Activated naive CD8-positive, alpha-beta T cell treated with anti-CD3 and anti-CD28 coated beads, Interleukin-2, amount 50 U/mL, for 24 hours (primary cell): ENCODE results near the gene SCYGR1.
"Not testable (repeated sequence)": the region's sequence is repeated elsewhere in the genome, so short reads cannot be mapped to it uniquely, and the experiment has no call there.

Source experiments
- ATAC-seq: fragments of 150-1000 bp; cut with Tn5 transposase; one replicate; pipeline ENCODE4 v1.10.0; 2021
- DNase-seq: peaks from one replicate; pipeline ENCODE4 v3.0.0; 2021
- H3K27ac Mint-ChIP-seq: one replicate; pipeline ENCODE4 v1.8.0; 2021; ENCODE audit warnings: mild to moderate bottlenecking, mixed read lengths
- H3K27me3 Mint-ChIP-seq: one replicate; pipeline ENCODE4 v1.8.0; 2021; ENCODE audit warnings: mixed read lengths
- H3K36me3 Mint-ChIP-seq: one replicate; pipeline ENCODE4 v1.8.0; 2021; ENCODE audit warnings: low read depth, mixed read lengths
- H3K4me1 Mint-ChIP-seq: one replicate; pipeline ENCODE4 v1.8.0; 2021; ENCODE audit warnings: mixed read lengths
- H3K4me3 Mint-ChIP-seq: one replicate; pipeline ENCODE4 v1.8.0; 2021; ENCODE audit warnings: mild to moderate bottlenecking, moderate library complexity, mixed read lengths
- H3K9me3 Mint-ChIP-seq: one replicate; pipeline ENCODE4 v1.8.0; 2021; ENCODE audit warnings: mixed read lengths

Gene SCYGR1

DNA sequence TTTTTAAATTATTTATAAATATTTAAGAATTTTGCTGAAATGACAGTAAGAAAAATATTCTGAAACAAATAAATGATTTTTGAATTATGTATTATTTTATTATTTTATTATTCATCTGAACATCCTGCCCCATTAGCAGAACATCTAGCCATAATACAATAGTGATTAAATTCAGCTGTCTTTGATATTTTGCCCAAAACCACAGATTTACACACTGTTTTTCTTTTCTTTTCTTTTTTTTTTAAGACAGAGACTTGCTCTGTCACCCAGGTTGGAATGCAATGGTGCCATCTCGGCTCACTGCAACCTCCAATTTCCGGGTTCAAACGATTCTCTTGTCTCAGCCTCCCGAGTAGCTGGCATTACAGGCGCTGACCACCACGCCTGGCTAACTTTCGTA is 1.9 kb upstream of the SCYGR1 start:
- DNase-seq: no peak
- Mint-ChIP-seq H3K4me3 (no peak overlapping the region), H3K36me3 (no peaks in the 10 kb centered on the region), H3K4me1 (peaks cover 10% of the 10 kb centered on the region), H3K9me3 (no peaks in the 10 kb centered on the region), H3K27me3 (peaks cover 2% of the 10 kb centered on the region), H3K27ac (no peak overlapping the region)
- ATAC-seq: no peak

DNA sequence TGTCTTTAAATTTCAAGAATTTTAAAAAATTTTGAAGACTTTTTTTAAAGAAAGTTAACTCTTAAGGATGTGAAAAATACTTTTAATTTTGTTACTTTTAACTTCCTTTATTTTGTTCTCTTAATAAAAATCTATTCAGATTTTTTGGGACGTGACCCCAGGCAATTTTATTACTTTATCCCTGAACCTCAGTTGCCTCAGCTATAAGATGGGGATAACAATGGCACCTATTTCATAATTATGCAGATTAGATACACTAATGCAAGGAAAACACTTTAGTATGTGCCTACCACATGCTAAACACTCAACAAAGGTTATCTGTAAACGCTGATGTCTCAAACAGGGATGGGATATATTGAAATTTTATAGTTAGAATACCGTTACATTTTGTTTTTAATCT is 1.5 kb upstream of the SCYGR1 start:
- ATAC-seq (no peak), DNase-seq (no peak)
- Mint-ChIP-seq H3K27me3 (peaks cover 2% of the 10 kb centered on the region), H3K9me3 (no peaks in the 10 kb centered on the region), H3K36me3 (no peaks in the 10 kb centered on the region), H3K27ac (no peak overlapping the region), H3K4me3 (no peak overlapping the region), H3K4me1 (peaks cover 10% of the 10 kb centered on the region)

DNA sequence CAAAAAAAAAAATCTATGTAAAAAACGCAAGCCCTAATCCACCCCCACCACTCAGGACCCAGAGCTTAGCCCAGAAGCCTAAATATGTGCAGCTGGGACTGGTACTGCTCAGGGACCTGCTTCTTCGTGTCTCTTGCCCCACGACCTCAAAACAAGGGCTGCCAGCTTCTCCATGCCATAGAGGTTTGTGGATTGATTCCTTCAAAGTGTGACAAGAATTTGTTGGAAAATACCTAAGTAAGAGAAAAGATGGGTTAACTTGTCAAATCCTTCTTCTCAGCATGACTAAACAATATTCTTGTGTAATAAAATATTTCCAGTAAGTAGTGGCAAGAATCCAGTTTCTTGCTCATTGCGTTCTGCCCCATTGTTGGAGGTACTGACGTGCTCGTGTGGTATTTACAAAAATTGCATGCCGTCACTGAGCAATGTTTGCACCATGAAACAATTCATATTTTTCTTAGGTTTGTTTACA is 825 bp upstream of the SCYGR1 start:
- Mint-ChIP-seq H3K4me1 (peaks cover 10% of the 10 kb centered on the region), H3K27ac (no peak overlapping the region), H3K4me3 (no peak overlapping the region), H3K9me3 (peaks cover 4% of the 10 kb centered on the region), H3K36me3 (no peaks in the 10 kb centered on the region), H3K27me3 (peaks cover 2% of the 10 kb centered on the region)
- DNase-seq: no peak
- no peak for ATAC-seq

DNA sequence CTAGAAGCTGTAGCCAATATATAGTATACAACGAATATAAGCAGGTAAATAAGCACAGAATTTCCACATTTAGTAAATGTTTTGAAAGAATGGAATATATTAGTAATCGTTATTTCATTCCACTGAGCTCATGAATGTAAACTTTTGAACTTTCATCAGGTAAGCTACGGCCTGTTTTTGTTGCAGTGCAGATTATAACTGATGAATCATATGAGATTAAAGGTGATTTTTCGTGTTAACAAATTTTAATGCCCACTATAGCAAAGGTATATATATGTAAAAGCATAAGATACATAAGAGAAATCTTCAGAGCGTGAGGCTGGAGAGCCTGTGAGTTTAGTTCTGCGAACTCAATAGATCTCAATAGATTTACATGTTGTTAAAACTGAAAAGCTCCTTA is 1.1 kb downstream of the SCYGR1 start:
- H3K4me1 Mint-ChIP-seq: peaks cover 21% of the 10 kb centered on the region
- peaks cover 2% of the 10 kb centered on the region for H3K27me3 Mint-ChIP-seq
- H3K9me3 Mint-ChIP-seq: peaks cover 13% of the 10 kb centered on the region
- DNase-seq: no peak
- no peak overlapping the region for H3K4me3 Mint-ChIP-seq
- H3K36me3 Mint-ChIP-seq: peaks cover 3% of the 10 kb centered on the region
- no peak overlapping the region for H3K27ac Mint-ChIP-seq
- no peak for ATAC-seq

DNA sequence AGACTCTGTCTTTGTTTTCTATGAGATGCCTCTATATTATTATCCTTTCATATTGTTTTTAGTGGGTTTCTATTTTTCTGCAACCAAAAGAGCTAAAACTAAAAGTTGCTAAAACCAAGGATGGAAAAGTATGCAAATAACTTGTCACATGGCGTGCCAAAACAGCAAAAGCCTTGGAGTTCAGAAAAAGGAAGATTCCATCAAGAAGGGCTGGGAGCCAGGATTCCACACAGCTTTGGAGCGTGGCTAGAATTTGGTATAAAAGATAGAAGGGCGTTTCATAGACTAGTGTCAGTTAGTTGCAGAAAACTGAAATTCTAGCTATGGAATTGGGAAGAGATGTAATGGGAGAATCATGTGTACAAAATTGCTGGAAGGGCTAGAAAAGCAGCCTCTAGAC is 4.1 kb downstream of the SCYGR1 start:
- Mint-ChIP-seq H3K4me3 (no peak overlapping the region), H3K27me3 (peaks cover 2% of the 10 kb centered on the region), H3K4me1 (peaks cover 23% of the 10 kb centered on the region), H3K36me3 (peaks cover 3% of the 10 kb centered on the region), H3K27ac (no peak overlapping the region), H3K9me3 (peaks cover 15% of the 10 kb centered on the region)
- no peak for DNase-seq
- no peak for ATAC-seq

DNA sequence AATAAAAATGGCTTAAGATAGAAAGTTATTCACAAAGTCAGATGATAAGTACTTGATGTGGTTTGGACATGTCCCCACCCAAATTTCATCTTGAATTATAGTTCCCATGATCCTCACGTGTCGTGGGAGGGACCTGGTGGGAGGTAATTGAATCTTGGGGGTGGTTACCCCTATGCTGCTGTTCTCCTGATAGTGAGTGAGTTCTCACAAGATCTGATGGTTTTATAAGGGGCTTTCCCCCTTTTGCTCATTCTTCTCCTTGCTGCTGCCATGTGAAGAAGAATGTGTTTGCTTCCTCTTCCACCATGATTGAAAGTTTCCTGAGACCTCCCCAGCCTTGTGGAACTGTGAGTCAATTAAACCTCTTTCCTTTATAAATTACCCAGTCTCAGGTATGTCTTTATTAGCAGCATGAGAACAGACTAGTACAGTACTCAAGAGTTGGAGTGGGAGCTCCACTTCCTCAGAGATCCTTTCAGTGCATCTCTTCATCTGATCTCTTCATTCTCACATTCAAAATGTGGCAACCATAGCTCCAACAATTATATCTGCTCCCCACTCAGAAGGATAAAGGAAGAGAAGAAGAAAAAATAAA is 5.4 kb downstream of the SCYGR1 start:
- not testable (repeated sequence) for H3K4me3 Mint-ChIP-seq, DNase-seq, H3K36me3 Mint-ChIP-seq, H3K27me3 Mint-ChIP-seq
- Mint-ChIP-seq H3K9me3 (peaks cover 15% of the 10 kb centered on the region), H3K27ac (peak overlapping the region; percentile 58), H3K4me1 (peaks cover 23% of the 10 kb centered on the region)
- peak; percentile 47 for ATAC-seq

DNA sequence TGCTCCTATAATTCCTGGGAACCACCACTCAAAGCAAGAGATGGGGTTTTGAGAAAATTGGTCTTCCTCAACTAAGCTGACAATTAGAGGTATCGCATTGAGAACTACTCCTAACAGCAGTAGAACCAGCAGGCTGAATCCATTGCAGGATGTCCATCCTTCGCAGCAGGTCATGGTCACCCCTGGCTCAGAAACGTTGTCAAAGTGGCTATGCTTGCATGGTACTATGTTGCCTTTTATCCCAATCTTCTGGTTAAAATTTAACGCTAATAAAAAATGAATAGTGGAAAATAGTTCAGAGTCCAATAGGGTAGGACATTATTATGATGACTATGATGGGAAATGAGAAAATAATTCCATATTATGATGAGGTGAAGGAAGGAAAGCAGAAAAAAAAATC is 8.7 kb downstream of the SCYGR1 start, which contains the start of gene TM4SF20:
TSS of gene TM4SF20 (minus strand) at position 212 of the 400 bp plus-strand sequence. CDS start at position 174, 38 bp downstream.
- DNase-seq (no peak), ATAC-seq (no peak)
- no peaks in the 10 kb centered on the region for H3K27me3 Mint-ChIP-seq
- H3K9me3 Mint-ChIP-seq: peaks cover 15% of the 10 kb centered on the region
- no peak within 1 kb of the TSS for H3K4me3 Mint-ChIP-seq
- peaks cover 22% of the 10 kb centered on the region for H3K4me1 Mint-ChIP-seq
- peaks cover 3% of the 10 kb centered on the region for H3K36me3 Mint-ChIP-seq
- no peak within 1 kb of the TSS for H3K27ac Mint-ChIP-seq

DNA sequence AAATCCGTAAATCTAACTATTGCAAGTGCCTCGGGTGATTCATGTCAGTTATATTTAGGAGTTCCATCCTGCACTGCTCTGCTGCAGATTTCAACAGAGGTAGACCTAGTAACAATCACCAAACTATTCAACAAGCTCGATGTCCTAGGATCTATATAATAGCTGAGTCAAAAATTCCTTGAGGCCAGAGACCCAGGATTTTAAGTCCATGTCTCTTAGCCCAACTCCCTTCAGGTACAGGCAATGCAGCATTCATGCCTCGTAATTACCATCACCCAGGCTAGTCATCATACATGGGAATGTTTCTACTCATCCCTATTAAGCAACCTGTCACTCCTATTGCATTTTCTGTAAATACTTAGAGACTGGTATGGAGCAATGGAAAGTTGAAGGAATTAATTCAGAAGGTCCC is 9.4 kb downstream of the SCYGR1 start:
- Mint-ChIP-seq H3K36me3 (peaks cover 3% of the 10 kb centered on the region), H3K27me3 (no peaks in the 10 kb centered on the region), H3K4me1 (peaks cover 25% of the 10 kb centered on the region), H3K4me3 (no peak overlapping the region), H3K27ac (no peak overlapping the region), H3K9me3 (peaks cover 11% of the 10 kb centered on the region)
- no peak for ATAC-seq
- DNase-seq: no peak

DNA sequence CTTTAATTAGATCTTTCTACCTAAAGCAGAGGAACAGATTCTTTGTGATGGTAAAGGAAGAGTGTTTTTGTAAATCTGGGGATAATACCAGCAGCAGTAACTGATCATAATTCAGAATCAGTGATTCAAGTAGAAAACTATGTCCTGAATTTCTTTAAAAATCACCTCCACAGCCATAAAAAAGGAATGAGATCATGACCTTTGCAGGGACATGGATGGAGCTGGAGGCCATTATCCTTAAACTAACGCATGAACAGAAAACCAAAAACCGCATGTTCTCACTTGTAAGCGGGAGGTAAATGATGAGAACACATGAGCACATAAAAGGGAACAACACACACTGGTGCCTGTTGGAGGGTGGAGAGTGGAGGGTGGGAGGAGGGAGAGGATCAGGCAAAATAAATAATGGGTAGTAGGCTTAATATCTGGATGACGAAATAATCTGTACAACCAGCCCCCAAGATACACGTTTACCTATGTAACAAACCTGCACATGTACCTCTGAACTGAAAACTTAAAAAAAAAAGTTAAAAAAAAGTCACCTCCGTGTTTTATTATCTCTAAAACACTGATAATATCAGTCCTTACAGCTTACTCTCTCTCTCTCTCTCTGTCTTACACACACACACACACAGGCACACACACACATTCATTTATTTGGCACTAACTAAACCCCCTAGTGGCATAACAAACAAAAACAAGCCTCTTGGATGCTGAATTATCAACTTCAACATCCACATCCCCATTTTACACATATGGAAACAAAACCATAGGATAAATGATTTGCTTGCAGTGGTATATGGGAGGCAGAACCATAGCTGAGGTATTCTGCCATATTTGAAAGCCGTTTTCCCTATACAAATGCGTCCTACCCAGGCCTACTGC is 10.0 kb downstream of the SCYGR1 start:
- no peak for ATAC-seq
- H3K27me3 Mint-ChIP-seq: no peaks in the 10 kb centered on the region
- H3K4me3 Mint-ChIP-seq: no peak overlapping the region
- H3K27ac Mint-ChIP-seq: no peak overlapping the region
- peaks cover 3% of the 10 kb centered on the region for H3K36me3 Mint-ChIP-seq
- peaks cover 11% of the 10 kb centered on the region for H3K9me3 Mint-ChIP-seq
- DNase-seq: no peak
- peaks cover 24% of the 10 kb centered on the region for H3K4me1 Mint-ChIP-seq

DNA sequence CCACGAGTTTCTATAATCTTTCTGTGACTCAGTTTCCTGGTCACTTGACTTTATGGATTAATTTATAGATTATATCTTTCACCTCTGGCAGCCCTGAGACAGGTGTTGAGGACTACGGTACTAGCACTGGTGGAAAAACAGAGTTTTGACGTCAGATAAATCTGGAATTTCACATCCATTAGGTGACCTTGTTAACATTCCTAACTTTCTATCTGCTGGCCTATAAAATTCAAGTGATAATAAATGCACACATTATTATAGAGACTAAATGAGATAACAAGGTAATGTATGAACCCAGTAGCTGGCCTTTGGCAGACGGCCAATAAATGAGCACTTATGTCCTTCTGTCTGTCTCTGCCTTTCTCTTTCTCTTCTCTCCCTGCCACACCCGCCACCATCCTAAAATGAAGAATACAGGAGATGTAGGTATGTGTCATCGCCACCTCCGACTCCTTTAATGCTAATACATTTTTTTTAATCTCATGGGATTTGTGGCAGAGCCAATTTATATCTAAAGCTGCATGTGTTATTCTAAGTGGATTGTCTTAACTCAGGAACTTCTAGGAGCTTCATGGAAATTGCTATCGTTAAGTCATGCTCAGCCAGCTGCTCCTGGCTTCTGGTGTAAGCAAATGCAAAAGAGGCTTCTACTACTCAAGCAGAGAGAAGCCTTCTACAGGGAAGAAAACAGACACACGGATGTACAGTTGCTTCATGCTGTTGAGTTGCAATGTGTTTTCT is 10.9 kb downstream of the SCYGR1 start:
- peaks cover 15% of the 10 kb centered on the region for H3K4me1 Mint-ChIP-seq
- no peak overlapping the region for H3K27ac Mint-ChIP-seq
- H3K4me3 Mint-ChIP-seq: no peak overlapping the region
- no peaks in the 10 kb centered on the region for H3K27me3 Mint-ChIP-seq
- peaks cover 4% of the 10 kb centered on the region for H3K9me3 Mint-ChIP-seq
- no peak for DNase-seq
- no peak for ATAC-seq
- peaks cover under 1% of the 10 kb centered on the region for H3K36me3 Mint-ChIP-seq

DNA sequence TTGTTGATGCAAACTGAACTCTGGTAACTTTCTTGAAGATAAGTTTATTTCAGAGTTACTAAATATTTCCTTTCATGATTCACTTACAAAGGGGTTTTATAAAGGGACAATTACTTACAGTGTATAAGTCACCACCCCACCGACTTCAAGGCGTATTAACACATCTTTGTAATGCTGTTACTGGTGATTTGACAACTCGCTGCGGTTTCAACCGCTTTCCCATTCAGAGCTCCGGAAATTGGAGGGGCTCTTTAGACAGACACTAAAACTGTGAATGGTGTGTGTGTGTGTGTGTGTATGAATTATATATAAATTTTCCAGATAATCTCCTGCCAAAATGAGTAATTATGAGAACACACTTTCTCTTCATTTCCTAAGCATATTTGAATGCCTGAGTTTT is 13.6 kb downstream of the SCYGR1 start:
- Mint-ChIP-seq H3K9me3 (no peaks in the 10 kb centered on the region), H3K4me1 (peaks cover 19% of the 10 kb centered on the region), H3K36me3 (no peaks in the 10 kb centered on the region), H3K27me3 (no peaks in the 10 kb centered on the region), H3K4me3 (no peak overlapping the region), H3K27ac (peak overlapping the region; percentile 80)
- peak; percentile 96 for ATAC-seq
- DNase-seq: peak; percentile 31

DNA sequence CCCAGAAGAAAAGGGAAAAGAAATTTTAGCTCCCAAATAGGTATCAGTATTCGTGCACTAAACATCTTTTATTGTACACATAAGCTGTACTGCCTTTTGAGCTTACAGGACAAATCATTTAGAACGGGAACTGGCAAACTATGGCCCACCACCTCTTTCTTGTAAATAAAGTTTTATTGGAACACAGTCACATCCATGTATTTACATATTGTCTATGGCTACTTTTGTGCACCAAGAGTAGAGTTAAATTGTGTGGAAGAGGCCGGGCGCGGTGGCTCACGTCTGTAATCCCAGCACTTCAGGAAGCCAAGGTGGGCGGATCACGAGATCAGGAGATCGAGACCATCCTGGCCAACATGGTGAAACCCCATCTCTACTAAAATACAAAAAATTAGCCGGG is 14.4 kb downstream of the SCYGR1 start:
- Mint-ChIP-seq H3K4me3 (no peak overlapping the region), H3K4me1 (peaks cover 19% of the 10 kb centered on the region), H3K9me3 (no peaks in the 10 kb centered on the region), H3K27me3 (no peaks in the 10 kb centered on the region), H3K36me3 (no peaks in the 10 kb centered on the region), H3K27ac (no peak overlapping the region)
- no peak for DNase-seq
- ATAC-seq: no peak

DNA sequence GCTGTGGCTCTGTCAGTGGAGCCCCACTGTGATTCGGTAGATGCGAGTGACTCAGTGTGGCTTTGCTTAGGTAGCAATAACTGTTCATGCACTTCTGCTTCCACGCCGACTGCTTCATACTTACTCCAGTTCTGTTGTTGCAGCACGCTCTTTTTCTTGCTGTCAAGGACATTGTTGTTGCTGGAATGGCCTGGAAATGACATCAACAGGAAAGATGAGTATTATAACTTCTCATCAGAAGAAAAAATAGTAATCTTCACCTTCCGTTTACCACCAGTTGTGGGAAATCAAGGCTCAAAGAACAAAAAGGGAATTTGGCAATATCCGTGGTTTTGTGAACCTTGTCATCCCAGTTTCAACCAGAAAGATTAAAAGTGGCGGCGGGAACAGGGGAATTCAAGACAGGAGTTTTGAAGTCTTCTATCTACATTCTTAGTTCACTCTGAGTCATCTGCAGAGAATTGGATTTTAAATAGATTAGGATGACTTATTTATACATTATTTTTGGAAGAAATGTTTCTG is 16.9 kb downstream of the SCYGR1 start:
- no peaks in the 10 kb centered on the region for H3K9me3 Mint-ChIP-seq
- DNase-seq (no peak), ATAC-seq (no peak)
- H3K27ac Mint-ChIP-seq: no peak overlapping the region
- H3K36me3 Mint-ChIP-seq: no peaks in the 10 kb centered on the region
- no peaks in the 10 kb centered on the region for H3K27me3 Mint-ChIP-seq
- H3K4me1 Mint-ChIP-seq: peaks cover 22% of the 10 kb centered on the region
- no peak overlapping the region for H3K4me3 Mint-ChIP-seq

DNA sequence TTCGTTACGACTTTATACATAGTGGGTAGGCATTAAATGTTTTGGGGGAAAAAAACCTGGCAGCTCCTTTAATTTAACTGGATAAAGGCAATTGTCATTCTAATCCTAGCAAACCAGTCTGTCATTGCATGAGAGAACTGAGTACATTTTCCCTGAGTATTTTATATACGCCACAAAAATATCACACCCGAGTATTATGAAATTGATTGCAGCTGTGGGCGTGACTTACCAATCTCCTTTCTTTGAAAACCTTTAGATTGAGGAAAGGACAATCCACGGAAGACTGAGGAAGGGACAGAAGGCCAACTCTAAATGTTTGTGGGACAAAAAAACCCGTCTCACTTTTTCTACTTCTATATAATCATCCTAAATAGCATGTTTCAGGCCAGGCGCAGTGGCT is 17.7 kb downstream of the SCYGR1 start:
- H3K4me1 Mint-ChIP-seq: peaks cover 21% of the 10 kb centered on the region
- no peaks in the 10 kb centered on the region for H3K27me3 Mint-ChIP-seq
- H3K4me3 Mint-ChIP-seq: no peak overlapping the region
- H3K36me3 Mint-ChIP-seq: no peaks in the 10 kb centered on the region
- H3K27ac Mint-ChIP-seq: no peak overlapping the region
- H3K9me3 Mint-ChIP-seq: no peaks in the 10 kb centered on the region
- no peak for ATAC-seq
- no peak for DNase-seq
